Fibroblast of skin of back (primary cell): ENCODE measurements around the gene NUFIP2.
"Not testable (repeated sequence)": the region's sequence is repeated elsewhere in the genome, so short reads cannot be mapped to it uniquely, and the experiment has no call there.

Experiments
- DNase-seq: peaks from one replicate; pipeline ENCODE4 v3.0.0-alpha.2; 2013

Gene NUFIP2

GRCh38 chr17:29278692-29279091 is 15.3 kb downstream of the NUFIP2 start:
- no peak for DNase-seq

- no peak for DNase-seq
These were observed 20.0 kb downstream of the NUFIP2 start for GRCh38 chr17:29273924-29274323.

GRCh38 chr17:29271980-29272379 is 22.0 kb downstream of the NUFIP2 start:
- DNase-seq = not testable (repeated sequence)

- DNase-seq = no peak
These were observed 30.0 kb downstream of the NUFIP2 start for GRCh38 chr17:29263916-29264315.

GRCh38 chr17:29257756-29258155 is 36.2 kb downstream of the NUFIP2 start:
- DNase-seq = no peak

GRCh38 chr17:29256735-29257466 is 37.0 kb downstream of the NUFIP2 start:
- peak; percentile 81 for DNase-seq

- DNase-seq = no peak
These were observed 37.9 kb downstream of the NUFIP2 start for GRCh38 chr17:29255926-29256522.

- DNase-seq = no peak
These were observed 40.9 kb downstream of the NUFIP2 start for GRCh38 chr17:29253037-29253436.

- peak; percentile 69 for DNase-seq
These were observed 41.7 kb downstream of the NUFIP2 start for GRCh38 chr17:29252101-29252791.

- no peak for DNase-seq
These were observed 42.8 kb downstream of the NUFIP2 start for GRCh38 chr17:29251184-29251583.

- DNase-seq = peak; percentile 92
These were observed 43.3 kb downstream of the NUFIP2 start for GRCh38 chr17:29250666-29251065.

GRCh38 chr17:29248845-29249244 is 45.1 kb downstream of the NUFIP2 start:
- DNase-seq = no peak

GRCh38 chr17:29247219-29247618 is 46.7 kb downstream of the NUFIP2 start:
- DNase-seq = no peak

GRCh38 chr17:29246628-29247027 is 47.3 kb downstream of the NUFIP2 start, which contains the start of gene CRYBA1:
Gene CRYBA1, plus strand, starts transcription at chr17:29246859. Its CDS starts 5 bp downstream, at chr17:29246864.
- DNase-seq = no peak

GRCh38 chr17:29245401-29245800 is 48.5 kb downstream of the NUFIP2 start:
- DNase-seq = no peak

GRCh38 chr17:29243792-29244191 is 50.2 kb downstream of the NUFIP2 start:
- DNase-seq = peak; percentile 56

GRCh38 chr17:29242790-29243189 is 51.2 kb downstream of the NUFIP2 start:
- no peak for DNase-seq

GRCh38 chr17:29242051-29242450 is 51.9 kb downstream of the NUFIP2 start:
- DNase-seq = no peak

- peak; percentile 98 for DNase-seq
These were observed 52.7 kb downstream of the NUFIP2 start for GRCh38 chr17:29240968-29241963.

GRCh38 chr17:29240477-29240876 is 53.5 kb downstream of the NUFIP2 start:
- DNase-seq = no peak

- DNase-seq = no peak
These were observed 55.7 kb downstream of the NUFIP2 start for GRCh38 chr17:29238133-29238850.
